Measurements from ENCODE around the gene MARCHF2. TPM values are rescaled to one million over a fixed set of nuclear protein-coding genes. Genes with fewer than 3 reads are reported as not detected.

MARCHF2 gene
- total RNA-seq, 4 donors from 2014 or later = 44.1 to 161 (median 62.8) TPM

GRCh38 chr19:8476524-8476923, 63.4 kb downstream of the MARCHF2 start:
- H3K4me3 ChIP-seq = no peak overlapping the region
- no peaks in the 10 kb centered on the region for H3K36me3 ChIP-seq
- no peaks in the 10 kb centered on the region for H3K9me3 ChIP-seq
- no peak for DNase-seq
- intact Hi-C loops (cut with DNase I; ENCODE audit: low total_unique reads) = no loop called here
- H3K27ac ChIP-seq = no peak overlapping the region
- H3K27me3 ChIP-seq = no peaks in the 10 kb centered on the region
- no peaks in the 10 kb centered on the region for H3K4me1 ChIP-seq
- TF ChIP-seq CTCF (IDR thresholded peaks at IDR 0.05) (no peak), POLR2A (IDR thresholded peaks at IDR 0.05) (no peak)

- Histone ChIP-seq H3K27ac (no peak overlapping the region), H3K9me3 (no peaks in the 10 kb centered on the region), H3K4me1 (no peaks in the 10 kb centered on the region), H3K4me3 (no peak overlapping the region), H3K27me3 (no peaks in the 10 kb centered on the region), H3K36me3 (no peaks in the 10 kb centered on the region)
- no peak for DNase-seq
- TF ChIP-seq POLR2A (IDR thresholded peaks at IDR 0.05) (no peak), CTCF (IDR thresholded peaks at IDR 0.05) (no peak)
- intact Hi-C loops (cut with DNase I; ENCODE audit: low total_unique reads) = no loop called here
Measured at GRCh38 chr19:8477889-8478288, 64.8 kb downstream of the MARCHF2 start.

- Histone ChIP-seq H3K27me3 (no peaks in the 10 kb centered on the region), H3K27ac (no peak overlapping the region), H3K4me1 (no peaks in the 10 kb centered on the region), H3K4me3 (no peak overlapping the region), H3K36me3 (no peaks in the 10 kb centered on the region), H3K9me3 (no peaks in the 10 kb centered on the region)
- TF ChIP-seq CTCF (IDR thresholded peaks at IDR 0.05) (no peak), POLR2A (IDR thresholded peaks at IDR 0.05) (no peak)
- DNase-seq = no peak
- intact Hi-C loops (cut with DNase I; ENCODE audit: low total_unique reads) = no loop called here
Measured at GRCh38 chr19:8478598-8478997, 65.5 kb downstream of the MARCHF2 start.

GRCh38 chr19:8481201-8481600, 68.1 kb downstream of the MARCHF2 start:
- H3K9me3 ChIP-seq = no peaks in the 10 kb centered on the region
- no peaks in the 10 kb centered on the region for H3K27me3 ChIP-seq
- TF ChIP-seq POLR2A (IDR thresholded peaks at IDR 0.05) (no peak), CTCF (IDR thresholded peaks at IDR 0.05) (no peak)
- no peaks in the 10 kb centered on the region for H3K4me1 ChIP-seq
- no peak overlapping the region for H3K27ac ChIP-seq
- no peak for DNase-seq
- H3K4me3 ChIP-seq = no peak overlapping the region
- intact Hi-C loops (cut with DNase I; ENCODE audit: low total_unique reads) = no loop called here
- no peaks in the 10 kb centered on the region for H3K36me3 ChIP-seq

- DNase-seq = no peak
- Histone ChIP-seq H3K27ac (no peak overlapping the region), H3K27me3 (no peaks in the 10 kb centered on the region), H3K9me3 (no peaks in the 10 kb centered on the region), H3K36me3 (no peaks in the 10 kb centered on the region), H3K4me3 (no peak overlapping the region), H3K4me1 (no peaks in the 10 kb centered on the region)
- TF ChIP-seq CTCF (IDR thresholded peaks at IDR 0.05) (no peak), POLR2A (IDR thresholded peaks at IDR 0.05) (no peak)
- intact Hi-C loops (cut with DNase I; ENCODE audit: low total_unique reads) = no loop called here
Measured at GRCh38 chr19:8481616-8482015, 68.5 kb downstream of the MARCHF2 start.
